GM21576 (cell line): ENCODE data around the gene SRM.
"Not testable (repeated sequence)": the region's sequence is repeated elsewhere in the genome, so short reads cannot be mapped to it uniquely, and the experiment has no call there.

ENCODE experiments used
- ATAC-seq: cut with Tn5 transposase; IDR thresholded peaks from one replicate; pipeline ENCODE4 v1.9.1; 2021; ENCODE audit warnings: mild to moderate bottlenecking, moderate library complexity; ENCODE audit not compliant: unreplicated experiment

Gene SRM

DNA sequence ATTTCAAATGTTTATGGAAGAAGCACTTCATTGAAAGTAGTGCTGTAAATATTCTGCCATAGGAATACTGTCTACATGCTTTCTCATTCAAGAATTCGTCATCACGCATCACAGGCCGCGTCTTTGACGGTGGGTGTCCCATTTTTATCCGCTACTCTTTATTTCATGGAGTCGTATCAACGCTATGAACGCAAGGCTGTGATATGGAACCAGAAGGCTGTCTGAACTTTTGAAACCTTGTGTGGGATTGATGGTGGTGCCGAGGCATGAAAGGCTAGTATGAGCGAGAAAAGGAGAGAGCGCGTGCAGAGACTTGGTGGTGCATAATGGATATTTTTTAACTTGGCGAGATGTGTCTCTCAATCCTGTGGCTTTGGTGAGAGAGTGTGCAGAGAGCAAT is 36.6 kb downstream of the SRM start:
- ATAC-seq = no peak

DNA sequence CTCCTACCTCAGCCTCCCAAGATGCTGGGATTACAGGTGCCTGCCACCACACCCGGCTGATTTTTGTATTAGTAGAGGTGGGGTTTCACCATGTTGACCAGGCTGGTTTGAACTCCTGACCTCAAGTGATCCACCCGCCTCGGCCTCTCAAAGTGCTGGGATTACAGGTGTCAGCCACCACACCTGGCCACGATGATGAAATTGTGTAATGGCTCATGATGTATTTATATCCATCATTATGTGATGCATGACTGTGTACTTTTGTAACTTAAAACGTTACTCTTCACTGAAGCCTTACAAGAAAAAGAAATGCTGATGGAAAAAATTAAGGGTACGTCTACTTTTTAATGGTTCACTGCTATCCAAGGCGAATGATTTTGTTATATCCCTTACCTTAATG is 39.8 kb downstream of the SRM start:
- ATAC-seq = no peak

DNA sequence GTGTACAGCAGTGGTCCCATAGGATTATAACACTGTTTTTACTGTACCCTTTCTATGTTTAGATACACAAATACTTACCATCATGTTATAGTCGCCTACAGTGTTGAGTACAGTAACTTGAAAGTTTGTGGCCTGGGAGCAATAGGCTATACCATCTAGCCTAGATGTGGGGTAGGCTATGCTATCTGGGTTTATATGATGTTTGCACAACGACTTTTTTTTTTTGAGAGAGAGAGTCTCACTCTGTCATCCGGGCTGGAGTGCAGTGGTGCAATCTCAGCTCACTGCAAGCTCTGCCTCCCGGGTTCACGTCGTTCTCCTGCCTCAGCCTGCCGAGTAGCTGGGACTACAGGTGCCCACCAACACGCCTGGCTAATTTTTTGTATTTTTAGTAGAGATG is 40.5 kb downstream of the SRM start:
- not testable (repeated sequence) for ATAC-seq

DNA sequence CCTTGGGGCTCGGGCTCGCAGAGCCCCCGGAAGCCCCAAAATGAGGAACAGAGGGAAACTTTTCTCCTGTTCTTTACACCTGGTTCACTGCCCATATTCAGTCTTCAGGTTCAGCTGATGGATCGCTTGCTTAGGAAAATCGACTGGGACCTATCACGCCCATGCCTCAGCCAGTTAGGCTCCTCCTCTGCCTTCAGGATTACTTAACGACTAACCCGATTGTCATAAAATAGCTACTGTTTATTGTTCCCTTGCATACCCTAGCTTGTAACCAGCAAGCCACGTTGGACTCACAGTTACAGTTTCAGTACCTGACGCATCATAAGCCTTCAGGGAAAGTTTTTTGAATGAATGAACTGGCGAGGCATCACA is 46.7 kb downstream of the SRM start:
- no peak for ATAC-seq

DNA sequence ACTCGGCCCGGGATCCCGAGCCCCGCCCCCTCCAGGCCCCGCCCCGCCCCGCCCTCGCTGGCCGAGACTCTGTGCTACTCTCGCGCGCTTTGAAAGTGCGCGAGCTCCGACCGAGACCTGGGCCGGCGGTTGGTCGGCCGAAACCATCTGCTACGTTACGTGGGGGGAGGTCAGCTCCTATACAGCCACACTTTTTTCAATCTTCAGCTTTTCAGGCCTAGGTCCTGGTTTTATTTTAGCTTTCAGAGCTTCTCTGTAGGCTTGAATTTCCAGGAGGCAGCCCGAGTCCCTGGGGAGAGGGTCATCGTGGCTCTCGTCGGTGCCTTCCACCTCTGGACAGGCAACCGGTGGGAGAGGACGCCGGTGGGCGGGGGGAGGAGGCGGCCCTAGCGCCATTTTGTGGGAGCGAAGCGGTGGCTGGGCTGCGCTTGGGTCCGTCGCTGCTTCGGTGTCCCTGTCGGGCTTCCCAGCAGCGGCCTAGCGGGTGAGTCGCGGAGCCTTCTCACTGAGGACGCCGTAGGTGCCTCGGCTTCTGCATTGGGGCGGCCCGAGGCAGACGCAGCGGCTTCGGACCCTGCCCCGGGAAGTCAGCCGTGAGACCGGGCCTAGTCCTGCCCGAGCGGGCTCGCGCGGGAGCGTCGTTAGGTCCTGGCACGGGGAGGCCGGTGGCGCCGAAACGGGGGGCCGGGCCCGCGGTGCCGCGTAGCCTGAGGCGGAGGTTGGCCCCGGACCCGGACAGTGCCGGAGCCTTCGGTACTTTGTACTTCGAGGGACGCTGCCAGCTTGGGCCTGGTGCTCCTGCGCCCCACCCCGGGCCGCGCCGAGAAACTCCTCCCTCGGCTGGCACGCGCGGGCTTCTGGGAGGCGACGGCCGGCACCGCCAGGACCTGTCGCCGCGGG is 47.3 kb downstream of the SRM start, which contains the start of gene TARDBP:
Gene TARDBP (plus strand): TSS at position 395 of the 900 bp plus-strand sequence. CDS start 1,074 bp downstream, outside the sequence.
- peak; percentile 84 for ATAC-seq
